GM06990 (cell line): ENCODE results near the gene CLGN.

Experiments
- DNase-seq: peaks from one replicate; pipeline ENCODE4 v3.0.0-alpha.2; 2011; ENCODE audit not compliant: insufficient read length; ENCODE audit errors: extremely low read depth
- H3K27me3 ChIP-seq: replicated peaks from 2 replicates; pipeline ENCODE4 v1.6.0; 2011; ENCODE audit warnings: low read length; ENCODE audit not compliant: control insufficient read depth, insufficient read depth
- H3K36me3 ChIP-seq: 2 replicates; pipeline ENCODE4 v1.5.1; 2011; ENCODE audit warnings: low read length; ENCODE audit not compliant: control insufficient read depth, insufficient read depth
- H3K4me3 ChIP-seq: replicated peaks from 2 replicates; pipeline ENCODE4 v1.5.1; 2011; ENCODE audit warnings: low read depth, mild to moderate bottlenecking, control low read depth, low read length
- CTCF ChIP-seq: IDR thresholded peaks from 2 replicates; pipeline ENCODE4 v1.5.1; 2011; ENCODE audit warnings: low read length, control low read depth, mild to moderate bottlenecking, inconsistent platforms; ENCODE audit not compliant: insufficient read depth, poor library complexity, severe bottlenecking

The CLGN gene

GRCh38 chr4:140400111-140400510, 27.3 kb downstream of the CLGN start:
- no peak for TF ChIP-seq CTCF
- H3K4me3 ChIP-seq: no peak overlapping the region
- H3K36me3 ChIP-seq: no peaks in the 10 kb centered on the region
- no peak for DNase-seq
- no peaks in the 10 kb centered on the region for H3K27me3 ChIP-seq

- no peaks in the 10 kb centered on the region for H3K27me3 ChIP-seq
- H3K4me3 ChIP-seq: no peak overlapping the region
- DNase-seq: no peak
- H3K36me3 ChIP-seq: no peaks in the 10 kb centered on the region
- no peak for TF ChIP-seq CTCF
Observed at GRCh38 chr4:140395668-140396067, 31.8 kb downstream of the CLGN start.

DNA sequence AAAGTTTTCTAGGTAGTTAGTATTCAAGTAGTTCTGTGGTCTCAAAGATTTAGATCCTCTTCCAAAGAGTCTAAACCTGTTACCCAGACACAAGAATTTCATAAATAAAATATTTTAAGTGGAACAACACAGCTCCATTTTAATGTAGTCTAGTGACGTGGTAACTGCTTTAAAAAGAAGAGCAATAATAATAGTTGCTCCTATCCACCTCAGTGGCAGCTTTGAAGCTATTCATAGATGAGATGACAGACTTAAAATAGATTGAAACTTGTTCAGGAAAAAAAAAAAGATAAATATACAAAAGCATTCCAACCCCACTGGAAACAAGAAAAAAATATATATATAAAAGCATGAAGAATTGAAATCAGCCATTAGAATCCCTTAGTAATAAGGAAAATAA, 39.4 kb downstream of the CLGN start:
- no peaks in the 10 kb centered on the region; the same call in 1 of the 2 replicates for H3K36me3 ChIP-seq
- no peak for TF ChIP-seq CTCF
- DNase-seq: no peak
- no peak overlapping the region for H3K4me3 ChIP-seq
- no peaks in the 10 kb centered on the region for H3K27me3 ChIP-seq

GRCh38 chr4:140382732-140383131, 44.7 kb downstream of the CLGN start:
- H3K36me3 ChIP-seq: no peaks in the 10 kb centered on the region; the same call in 1 of the 2 replicates
- no peaks in the 10 kb centered on the region for H3K27me3 ChIP-seq
- TF ChIP-seq CTCF: no peak
- no peak for DNase-seq
- no peak overlapping the region for H3K4me3 ChIP-seq

- no peaks in the 10 kb centered on the region for H3K27me3 ChIP-seq
- TF ChIP-seq CTCF: no peak
- H3K4me3 ChIP-seq: peak overlapping the region; percentile 84
- DNase-seq: no peak
- no peaks in the 10 kb centered on the region; the same call in 1 of the 2 replicates for H3K36me3 ChIP-seq
Observed at GRCh38 chr4:140374130-140374477, 53.3 kb downstream of the CLGN start.
